RWPE2 (cell line): ENCODE data around the gene MCOLN1.

Source experiments
- ATAC-seq: fragments of 200-7000 bp; cut with Tn5 transposase; 3 replicates; pipeline ENCODE4 v1.9.1; 2021; ENCODE audit warnings: low read depth
- DNase-seq: peaks from one replicate; pipeline ENCODE4 v3.0.0-alpha.2; 2020; ENCODE audit warnings: low spot score
- H3K27ac ChIP-seq: fragments of 450-650 bp; 2 replicates; pipeline ENCODE4 v1.5.1; 2017; ENCODE audit warnings: mild to moderate bottlenecking; ENCODE audit not compliant: poor library complexity, severe bottlenecking
- H3K27me3 ChIP-seq: fragments of 250-450 bp; sonication (Bioruptor Pico); 2 replicates; pipeline ENCODE4 v1.5.1; 2021; ENCODE audit warnings: mild to moderate bottlenecking, moderate library complexity; ENCODE audit not compliant: insufficient read depth, poor library complexity, severe bottlenecking
- H3K36me3 ChIP-seq: fragments of 250-450 bp; sonication (Bioruptor Pico); 2 replicates; pipeline ENCODE4 v1.5.1; 2020; ENCODE audit warnings: low read depth, mild to moderate bottlenecking, moderate library complexity
- H3K4me1 ChIP-seq: fragments of 250-450 bp; sonication (Bioruptor Pico); 2 replicates; pipeline ENCODE4 v1.5.1; 2021; ENCODE audit warnings: mild to moderate bottlenecking, moderate library complexity; ENCODE audit not compliant: insufficient read depth, poor library complexity, severe bottlenecking
- H3K4me3 ChIP-seq: fragments of 250-450 bp; sonication (Bioruptor Pico); 2 replicates; pipeline ENCODE4 v1.5.1; 2021; ENCODE audit warnings: mild to moderate bottlenecking, moderate library complexity; ENCODE audit not compliant: severe bottlenecking
- H3K9me3 ChIP-seq: fragments of 250-450 bp; sonication (Bioruptor Pico); 2 replicates; pipeline ENCODE4 v1.5.1; 2021; ENCODE audit warnings: mild to moderate bottlenecking, moderate library complexity; ENCODE audit not compliant: severe bottlenecking
- TF ChIP-seq, protein P1 (sequence below): fragments of 450-650 bp; IDR thresholded peaks from one replicate; pipeline ENCODE4 v1.5.1; 2017; ENCODE audit warnings: mild to moderate bottlenecking, moderate library complexity; ENCODE audit not compliant: poor library complexity, severe bottlenecking

Gene MCOLN1

DNA sequence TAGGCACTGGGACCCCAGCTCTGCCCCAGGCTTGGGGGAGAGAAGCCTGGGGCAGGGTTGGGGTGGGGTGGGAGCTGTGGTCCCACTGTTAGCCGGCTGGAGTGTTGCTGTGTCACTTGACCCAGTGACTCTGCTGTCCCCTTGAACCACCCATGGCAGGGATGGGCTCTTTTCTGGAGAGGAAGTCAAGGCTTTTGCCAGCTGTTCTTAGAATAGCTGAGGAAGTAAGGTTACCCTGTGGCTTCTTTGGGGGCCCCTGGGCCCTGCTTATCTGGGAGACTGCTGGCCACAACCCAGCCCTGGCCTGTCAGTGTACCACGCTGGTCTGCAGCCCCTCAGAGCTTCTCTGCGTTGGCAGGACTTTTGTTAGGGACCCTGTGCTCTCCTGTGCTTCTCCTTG, 22.2 kb downstream of the MCOLN1 start:
- Histone ChIP-seq H3K4me3 (no peak overlapping the region), H3K9me3 (no peaks in the 10 kb centered on the region), H3K4me1 (no peaks in the 10 kb centered on the region), H3K27me3 (no peaks in the 10 kb centered on the region), H3K27ac (no peak overlapping the region), H3K36me3 (peaks cover 27% of the 10 kb centered on the region)
- TF ChIP-seq, protein P1, sequence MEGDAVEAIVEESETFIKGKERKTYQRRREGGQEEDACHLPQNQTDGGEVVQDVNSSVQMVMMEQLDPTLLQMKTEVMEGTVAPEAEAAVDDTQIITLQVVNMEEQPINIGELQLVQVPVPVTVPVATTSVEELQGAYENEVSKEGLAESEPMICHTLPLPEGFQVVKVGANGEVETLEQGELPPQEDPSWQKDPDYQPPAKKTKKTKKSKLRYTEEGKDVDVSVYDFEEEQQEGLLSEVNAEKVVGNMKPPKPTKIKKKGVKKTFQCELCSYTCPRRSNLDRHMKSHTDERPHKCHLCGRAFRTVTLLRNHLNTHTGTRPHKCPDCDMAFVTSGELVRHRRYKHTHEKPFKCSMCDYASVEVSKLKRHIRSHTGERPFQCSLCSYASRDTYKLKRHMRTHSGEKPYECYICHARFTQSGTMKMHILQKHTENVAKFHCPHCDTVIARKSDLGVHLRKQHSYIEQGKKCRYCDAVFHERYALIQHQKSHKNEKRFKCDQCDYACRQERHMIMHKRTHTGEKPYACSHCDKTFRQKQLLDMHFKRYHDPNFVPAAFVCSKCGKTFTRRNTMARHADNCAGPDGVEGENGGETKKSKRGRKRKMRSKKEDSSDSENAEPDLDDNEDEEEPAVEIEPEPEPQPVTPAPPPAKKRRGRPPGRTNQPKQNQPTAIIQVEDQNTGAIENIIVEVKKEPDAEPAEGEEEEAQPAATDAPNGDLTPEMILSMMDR: no peak
- DNase-seq (no peak), ATAC-seq (no peak)

- Histone ChIP-seq H3K36me3 (peaks cover 27% of the 10 kb centered on the region), H3K27ac (no peak overlapping the region), H3K4me1 (no peaks in the 10 kb centered on the region), H3K27me3 (no peaks in the 10 kb centered on the region), H3K4me3 (no peak overlapping the region), H3K9me3 (no peaks in the 10 kb centered on the region)
- ATAC-seq (no peak), DNase-seq (no peak)
- TF ChIP-seq, protein P1: no peak
Measured at GRCh38 chr19:7545300-7545699, 22.9 kb downstream of the MCOLN1 start.

GRCh38 chr19:7545904-7546303, 23.5 kb downstream of the MCOLN1 start:
- peaks cover 21% of the 10 kb centered on the region for H3K36me3 ChIP-seq
- no peaks in the 10 kb centered on the region for H3K9me3 ChIP-seq
- TF ChIP-seq, protein P1: no peak
- DNase-seq (no peak), ATAC-seq (no peak)
- no peak overlapping the region for H3K4me3 ChIP-seq
- H3K27ac ChIP-seq: no peak overlapping the region
- no peaks in the 10 kb centered on the region for H3K27me3 ChIP-seq
- no peaks in the 10 kb centered on the region for H3K4me1 ChIP-seq

DNA sequence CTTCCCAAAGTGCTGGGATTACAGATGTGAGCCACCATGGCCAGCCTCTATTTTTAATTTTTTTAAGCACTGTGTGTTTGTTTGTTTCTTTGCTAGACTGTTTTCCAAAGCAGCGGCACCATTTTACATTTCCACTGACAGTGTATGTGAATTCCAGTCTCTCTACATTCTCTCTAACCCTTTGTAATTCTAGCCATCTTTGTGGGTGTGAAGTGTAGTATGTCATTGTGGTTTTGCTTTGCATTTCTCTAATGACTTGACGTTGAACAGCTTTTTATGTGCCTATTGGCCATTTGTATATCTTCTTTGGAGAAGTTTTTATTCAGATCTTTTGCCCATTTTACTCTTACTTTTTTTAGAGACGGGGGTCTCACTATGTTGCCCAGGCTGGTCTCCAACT, 24.7 kb downstream of the MCOLN1 start:
- Histone ChIP-seq H3K27me3 (no peaks in the 10 kb centered on the region), H3K9me3 (no peaks in the 10 kb centered on the region), H3K4me3 (no peak overlapping the region), H3K27ac (no peak overlapping the region), H3K36me3 (peaks cover 14% of the 10 kb centered on the region), H3K4me1 (no peaks in the 10 kb centered on the region)
- TF ChIP-seq, protein P1: no peak
- no peak for DNase-seq
- no peak for ATAC-seq

DNA sequence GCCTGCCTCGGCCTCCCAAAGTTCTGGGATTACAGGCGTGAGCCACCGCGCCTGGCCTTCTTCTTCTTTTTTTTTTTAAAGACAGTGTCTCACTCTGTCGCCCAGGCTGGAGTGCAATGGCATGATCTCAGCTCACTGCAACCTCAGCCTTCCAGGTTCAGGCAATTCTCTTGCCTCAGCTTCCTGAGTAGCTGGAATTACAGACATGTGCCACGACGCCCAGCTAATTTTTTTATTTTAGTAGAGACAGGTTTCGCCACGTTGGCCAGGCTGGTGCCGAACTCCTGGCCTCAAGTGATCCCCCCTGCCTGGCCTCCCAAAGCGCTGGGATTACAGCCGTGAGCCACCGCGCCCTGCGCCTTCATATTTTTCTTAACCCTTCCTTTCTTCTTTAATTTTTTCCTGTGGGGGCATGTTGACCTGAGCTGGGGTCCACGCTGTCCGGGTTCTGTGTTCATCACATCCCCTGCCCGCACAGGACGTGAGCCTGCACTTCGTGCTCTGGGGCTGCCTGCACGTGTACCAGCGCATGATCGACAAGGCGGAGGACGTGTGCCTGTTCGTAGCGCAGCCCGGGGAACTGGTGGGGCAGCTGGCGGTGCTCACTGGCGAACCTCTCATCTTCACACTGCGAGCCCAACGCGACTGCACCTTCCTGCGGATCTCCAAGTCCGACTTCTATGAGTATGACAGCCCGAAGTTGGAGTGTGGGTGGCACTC, 27.2 kb downstream of the MCOLN1 start:
- peaks cover 4% of the 10 kb centered on the region; the same call in 1 of the 2 replicates for H3K36me3 ChIP-seq

More for the DNA sequence above, 27.2 kb downstream of the MCOLN1 start:
- Histone ChIP-seq H3K9me3 (no peaks in the 10 kb centered on the region), H3K27ac (no peak overlapping the region), H3K4me3 (no peak overlapping the region), H3K27me3 (no peaks in the 10 kb centered on the region), H3K4me1 (no peaks in the 10 kb centered on the region)
- DNase-seq (no peak), ATAC-seq (no peak)
- TF ChIP-seq, protein P1: no peak
